ENCODE data around the gene SLC34A1. TPM values are rescaled to one million over a fixed set of nuclear protein-coding genes. Genes with fewer than 3 reads are reported as not detected.
A peak's percentile ranks its signal among the peaks of the same experiment; 100 is the strongest.

Gene SLC34A1
- total and polyA plus RNA-seq, 8 donors = not detected

- Histone ChIP-seq H3K27me3 (no peaks in the 10 kb centered on the region), H3K36me3 (no peaks in the 10 kb centered on the region), H3K27ac (no peak overlapping the region), H3K4me1 (no peaks in the 10 kb centered on the region), H3K4me3 (no peak overlapping the region), H3K9me3 (no peaks in the 10 kb centered on the region)
- no peak for DNase-seq
- intact Hi-C loops (cut with DNase I) = loop anchor here in 1 of 3 donors (10.0 kb wide), 1 partner anchor 66 kb away; the partner anchor contains the start of gene MXD3
- WGBS, 2 donors = 91 to 95% methylated on average over 6 of the region's 6 CpGs
- no peak for FAIRE-seq
- ATAC-seq = no peak
- no peak for TF ChIP-seq CTCF (IDR thresholded peaks at IDR 0.05)
Observed at GRCh38 chr5:177380805-177381126, 3.5 kb upstream of the SLC34A1 start.

- Histone ChIP-seq H3K27ac (no peak overlapping the region), H3K27me3 (no peaks in the 10 kb centered on the region), H3K9me3 (no peaks in the 10 kb centered on the region), H3K4me3 (no peak overlapping the region), H3K4me1 (no peaks in the 10 kb centered on the region), H3K36me3 (no peaks in the 10 kb centered on the region)
- intact Hi-C loops (cut with DNase I) = loop anchor here in 1 of 3 donors (10.0 kb wide), 1 partner anchor 68 kb away; the partner anchor contains the start of gene MXD3
- peak in 1 of 4 donors; percentile 7 for TF ChIP-seq CTCF (IDR thresholded peaks at IDR 0.05)
- FAIRE-seq (no peak), ATAC-seq (peak; percentile 76 to 90 (median 84)), DNase-seq (peak in 3 of 6 donors; percentile 52 to 66 (median 63))
- 27 to 29% methylated on average over 11 of the region's 11 CpGs for WGBS, 2 donors
Observed at GRCh38 chr5:177382423-177383029, 1.7 kb upstream of the SLC34A1 start.

- DNase-seq (no peak), FAIRE-seq (no peak), ATAC-seq (no peak)
- no peaks in the 10 kb centered on the region for H3K27me3 ChIP-seq
- intact Hi-C loops (cut with DNase I) = loop anchor here in 1 of 3 donors (10.0 kb wide), 1 partner anchor 68 kb away; the partner anchor contains the start of gene MXD3
- whole genome bisulfite sequencing, 2 donors = 81 to 86% methylated on average over 9 of the region's 9 CpGs
- no peaks in the 10 kb centered on the region for H3K36me3 ChIP-seq
- no peaks in the 10 kb centered on the region for H3K4me1 ChIP-seq
- H3K9me3 ChIP-seq = no peaks in the 10 kb centered on the region
- no peak overlapping the region for H3K4me3 ChIP-seq
- H3K27ac ChIP-seq = no peak overlapping the region
- TF ChIP-seq CTCF (IDR thresholded peaks at IDR 0.05) = no peak
Observed at GRCh38 chr5:177383181-177383580, 1.1 kb upstream of the SLC34A1 start.

- intact Hi-C loops (cut with DNase I) = loop anchor here in 1 of 3 donors (10.0 kb wide), 1 partner anchor 71 kb away; the partner anchor contains the start of gene MXD3
- DNase-seq (no peak), ATAC-seq (no peak), FAIRE-seq (no peak)
- Histone ChIP-seq H3K9me3 (no peaks in the 10 kb centered on the region), H3K27me3 (no peaks in the 10 kb centered on the region), H3K4me3 (no peak overlapping the region), H3K27ac (no peak overlapping the region), H3K4me1 (no peaks in the 10 kb centered on the region), H3K36me3 (no peaks in the 10 kb centered on the region)
- 57 to 61% methylated on average over 11 of the region's 11 CpGs for WGBS, 2 donors
- TF ChIP-seq CTCF (IDR thresholded peaks at IDR 0.05) = no peak
Observed at GRCh38 chr5:177385720-177386119, 1.5 kb downstream of the SLC34A1 start.

- Histone ChIP-seq H3K36me3 (no peaks in the 10 kb centered on the region), H3K27ac (no peak overlapping the region), H3K4me1 (no peaks in the 10 kb centered on the region), H3K27me3 (no peaks in the 10 kb centered on the region), H3K4me3 (no peak overlapping the region), H3K9me3 (no peaks in the 10 kb centered on the region)
- DNase-seq (no peak), ATAC-seq (no peak), FAIRE-seq (no peak)
- 79 to 84% methylated on average over 8 of the region's 8 CpGs for WGBS, 2 donors
- no peak for TF ChIP-seq CTCF (IDR thresholded peaks at IDR 0.05)
- intact Hi-C loops (cut with DNase I) = loop anchor here in 1 of 3 donors (10.0 kb wide), 1 partner anchor 72 kb away; the partner anchor contains the start of gene MXD3
Observed at GRCh38 chr5:177386542-177386941, 2.3 kb downstream of the SLC34A1 start.

All from pancreas (tissue), 10 donors.